Mucosa of descending colon (tissue), 3 donors: Measurements from ENCODE around the gene MMP25. TPM values are rescaled to one million over a fixed set of nuclear protein-coding genes. Genes with fewer than 3 reads are reported as not detected.
"Not testable (repeated sequence)": the region's sequence is repeated elsewhere in the genome, so short reads cannot be mapped to it uniquely, and the experiment has no call there.

ENCODE experiments used
- ATAC-seq: fragments of 200-7000 bp; cut with Tn5 transposase; one replicate; pipeline ENCODE4 v1.9.1; 2020; ENCODE audit warnings: mild to moderate bottlenecking, moderate library complexity
- DNase-seq, 3 donors: peaks; one replicate each; pipeline ENCODE4 v3.0.0-alpha.2; 2020
- H3K36me3 ChIP-seq: fragments of 200-600 bp; one replicate; pipeline ENCODE4 v1.8.0; 2021; ENCODE audit warnings: low read depth, mild to moderate bottlenecking
- H3K4me1 ChIP-seq: fragments of 200-600 bp; one replicate; pipeline ENCODE4 v1.8.0; 2021; ENCODE audit warnings: low read depth, mild to moderate bottlenecking
- H3K4me3 ChIP-seq: fragments of 200-600 bp; one replicate; pipeline ENCODE4 v1.8.0; 2021; ENCODE audit warnings: mild to moderate bottlenecking
- H3K9me3 ChIP-seq: fragments of 200-600 bp; one replicate; pipeline ENCODE4 v1.8.0; 2021; ENCODE audit warnings: mild to moderate bottlenecking
- CTCF ChIP-seq: fragments of 200-600 bp; IDR thresholded peaks from one replicate; pipeline ENCODE4 v1.8.0; 2022; ENCODE audit warnings: antibody characterized with exemption, mild to moderate bottlenecking
- intact Hi-C, 2 donors: fragments of 100-400 bp; cut with DNase I in 1 of 2; cut with micrococcal nuclease in 1 of 2; formaldehyde crosslinking; loops; one replicate each; pipeline versions ENCODE4 v1.11.0 to v1.11.1; 2022; cut with DNase I, micrococcal nuclease
- total RNA-seq, 3 donors: library from RNA; stranded (reverse); fragmentation: NEBNext Ultra II Directional in 2 of 3; extraction: Animal tissue kit (Norgen Biotek cat#: 25700) in 2 of 3; gene quantifications; one replicate each; pipeline versions ENCODE4 v1.2.1 to v1.2.4, GENCODE V29; 2021 to 2023
- donor health status: DM: no; HTN: no; CAD: no; lungs with moderate emphysema.
- donor health status: DM: no; HTN: no; CAD: no.
- donor health status: DM: no; HTN: yes; CAD: no.

The MMP25 gene
- total RNA-seq, 3 donors from 2014 or later: 0.69 to 4.0 (median 2.1) TPM

DNA sequence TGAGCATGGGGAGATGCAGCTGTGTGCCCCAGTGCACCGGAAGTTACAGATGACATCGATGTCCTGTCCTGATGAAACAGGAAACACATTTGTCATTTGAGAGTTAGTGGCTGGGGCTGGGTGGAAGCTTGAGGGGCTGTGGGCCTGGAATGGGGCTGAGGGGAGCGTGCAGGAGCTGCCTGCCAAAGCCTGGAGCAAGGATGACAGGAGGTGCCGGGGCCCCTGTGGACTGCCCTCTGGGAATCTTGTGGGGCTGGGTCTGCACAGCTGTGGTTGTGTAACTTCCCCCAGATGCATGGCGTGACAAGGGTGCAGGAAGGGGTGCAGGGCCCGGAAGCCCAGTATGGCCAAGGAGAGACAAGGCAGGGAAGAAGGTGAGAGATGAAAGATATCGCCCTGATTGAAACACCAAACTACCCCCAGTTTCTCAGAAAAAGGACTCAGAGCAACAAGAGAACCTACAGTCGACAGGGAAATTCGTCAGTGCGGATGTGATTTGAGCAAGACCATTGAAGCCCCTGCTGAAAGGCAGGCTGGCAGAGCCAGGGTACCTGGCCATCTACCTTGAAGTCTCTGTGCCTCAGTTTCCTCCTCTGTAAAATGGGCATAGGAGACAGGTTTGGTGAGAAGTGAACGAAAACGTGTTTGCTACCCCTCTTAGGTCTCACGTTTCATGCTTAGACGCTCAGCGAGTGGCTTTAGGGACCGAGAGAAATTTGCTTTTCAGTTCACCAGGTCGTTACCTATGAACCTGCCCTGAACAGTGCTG, 8.8 kb downstream of the MMP25 start:
- Histone ChIP-seq H3K36me3 (no peaks in the 10 kb centered on the region), H3K4me3 (no peak overlapping the region), H3K9me3 (no peaks in the 10 kb centered on the region), H3K4me1 (peaks cover 8% of the 10 kb centered on the region)
- ATAC-seq (no peak), DNase-seq (peak in 1 of 3 donors; percentile 59)
- no peak for TF ChIP-seq CTCF
- intact Hi-C loops: no loop called here

- H3K9me3 ChIP-seq, ATAC-seq, intact Hi-C loops, H3K36me3 ChIP-seq, H3K4me1 ChIP-seq, H3K4me3 ChIP-seq: not testable (repeated sequence)
- peak in 1 of 3 donors; percentile 49 for DNase-seq
These were observed 9.4 kb downstream of the MMP25 start for GRCh38 chr16:3055734-3056115.

DNA sequence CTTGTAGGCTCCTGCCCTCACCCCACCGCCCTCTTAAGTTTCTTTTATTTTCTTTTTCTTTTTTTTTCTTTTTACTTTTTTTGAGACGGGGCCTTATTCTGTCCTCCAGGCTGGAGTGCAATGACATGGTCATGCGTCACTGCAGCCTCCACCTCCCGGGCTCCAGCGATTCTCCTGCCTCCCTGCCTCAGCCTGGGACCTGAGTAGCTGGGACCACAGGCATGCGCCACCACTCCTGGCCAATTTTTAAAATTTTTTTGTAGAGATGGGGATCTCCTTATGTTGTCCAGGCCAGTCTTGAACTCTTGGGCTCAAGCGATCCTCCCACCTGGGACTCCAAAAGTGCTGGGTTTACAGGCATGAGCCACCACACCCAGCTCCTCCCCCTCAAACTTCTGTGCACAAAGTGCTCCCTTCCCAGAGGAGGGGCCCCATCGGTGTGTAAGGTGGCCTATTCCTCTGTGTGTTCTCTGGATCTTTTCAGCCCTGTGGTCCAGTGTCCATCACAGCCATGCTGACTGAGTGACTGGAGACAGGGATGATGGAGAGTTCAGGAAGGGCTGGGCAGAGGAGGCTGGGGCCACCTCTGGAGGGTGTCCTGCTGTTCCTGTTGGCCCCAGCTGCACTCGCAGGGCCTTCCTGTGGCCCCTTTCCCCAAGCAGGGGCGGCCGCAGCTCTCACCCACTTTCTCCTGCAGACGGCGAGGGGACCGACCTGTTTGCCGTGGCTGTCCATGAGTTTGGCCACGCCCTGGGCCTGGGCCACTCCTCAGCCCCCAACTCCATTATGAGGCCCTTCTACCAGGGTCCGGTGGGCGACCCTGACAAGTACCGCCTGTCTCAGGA, 10.2 kb downstream of the MMP25 start:
- no peaks in the 10 kb centered on the region for H3K36me3 ChIP-seq
- TF ChIP-seq CTCF: no peak
- peaks cover 8% of the 10 kb centered on the region for H3K4me1 ChIP-seq
- H3K4me3 ChIP-seq: no peak overlapping the region
- ATAC-seq (no peak), DNase-seq (peak in 1 of 3 donors; percentile 55)
- intact Hi-C loops: no loop called here
- no peaks in the 10 kb centered on the region for H3K9me3 ChIP-seq

GRCh38 chr16:3057181-3058138, 11.1 kb downstream of the MMP25 start:
- no peaks in the 10 kb centered on the region for H3K36me3 ChIP-seq
- ATAC-seq (no peak), DNase-seq (peak in 1 of 3 donors; percentile 56)
- H3K9me3 ChIP-seq: no peaks in the 10 kb centered on the region
- peaks cover 8% of the 10 kb centered on the region for H3K4me1 ChIP-seq
- no peak for TF ChIP-seq CTCF
- no peak overlapping the region for H3K4me3 ChIP-seq
- intact Hi-C loops: no loop called here

GRCh38 chr16:3058139-3059030, 12.0 kb downstream of the MMP25 start:
- peak; percentile 78 to 85 (median 84) for DNase-seq
- Histone ChIP-seq H3K4me3 (peak overlapping the region; percentile 33), H3K36me3 (no peaks in the 10 kb centered on the region), H3K9me3 (no peaks in the 10 kb centered on the region), H3K4me1 (peaks cover 15% of the 10 kb centered on the region)
- peak; percentile 72 for ATAC-seq
- no peak for TF ChIP-seq CTCF
- intact Hi-C loops: no loop called here
